HG03378 (cell line): ENCODE data around the gene RIT2.

ENCODE experiments used
- ATAC-seq: cut with Tn5 transposase; IDR thresholded peaks from one replicate; pipeline ENCODE4 v1.9.1; 2021; ENCODE audit warnings: mild to moderate bottlenecking, moderate library complexity; ENCODE audit not compliant: unreplicated experiment

RIT2 gene

DNA sequence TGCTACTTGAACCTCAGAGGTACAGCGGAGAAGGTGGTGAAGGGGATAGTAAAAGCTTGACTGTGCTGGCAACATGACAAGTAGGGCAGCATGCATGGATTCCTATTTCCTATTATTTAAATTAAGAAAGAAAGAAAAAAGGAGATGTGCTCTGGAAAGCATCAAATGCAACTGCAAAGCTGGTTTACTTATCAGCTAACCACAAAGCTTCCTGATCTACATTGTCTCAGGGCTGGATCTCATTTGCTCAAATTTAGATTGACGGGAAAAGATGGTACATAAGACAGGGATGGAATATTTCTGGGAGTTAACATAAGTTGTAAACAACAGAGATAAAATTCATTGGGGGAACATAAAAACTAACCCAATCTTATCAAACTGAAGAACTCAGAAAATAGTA is 178.0 kb downstream of the RIT2 start:
- ATAC-seq = no peak

DNA sequence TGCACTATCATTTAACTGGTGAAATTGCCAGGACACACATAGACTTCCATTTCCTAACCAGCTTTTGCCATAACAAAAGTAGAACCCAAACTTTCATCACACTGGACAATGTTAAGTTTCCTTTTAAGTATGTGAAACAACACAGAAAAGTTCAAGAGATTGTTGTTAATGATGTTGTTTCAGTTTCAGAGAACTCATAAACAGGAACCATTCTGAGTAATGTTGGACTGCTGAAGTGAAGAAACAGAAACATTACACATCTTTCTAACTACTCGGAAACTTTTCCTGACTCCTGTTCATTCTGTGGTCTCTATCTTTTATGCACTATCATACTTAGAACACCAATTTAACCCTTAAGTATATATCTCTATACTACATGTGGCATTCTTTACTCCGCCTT is 179.2 kb downstream of the RIT2 start:
- ATAC-seq = no peak

DNA sequence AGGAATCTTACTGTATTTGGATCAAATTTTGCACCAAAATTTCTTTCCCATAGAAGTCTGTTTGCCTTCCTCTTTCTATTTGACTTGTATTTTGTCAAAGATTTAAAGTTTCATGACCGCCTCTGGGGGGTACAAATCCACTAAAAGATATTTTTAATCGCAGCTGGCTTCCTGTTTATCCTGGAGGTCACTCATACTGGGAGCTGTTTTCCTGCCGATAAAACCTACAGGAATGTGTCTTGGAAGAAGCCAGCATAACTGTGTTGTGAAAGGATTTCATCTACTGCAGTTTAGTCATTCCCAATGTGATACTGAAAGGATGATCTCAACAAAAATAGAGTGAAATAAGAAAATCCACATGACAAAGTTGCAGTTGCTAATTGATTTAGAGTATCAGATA is 184.0 kb downstream of the RIT2 start:
- ATAC-seq = no peak

DNA sequence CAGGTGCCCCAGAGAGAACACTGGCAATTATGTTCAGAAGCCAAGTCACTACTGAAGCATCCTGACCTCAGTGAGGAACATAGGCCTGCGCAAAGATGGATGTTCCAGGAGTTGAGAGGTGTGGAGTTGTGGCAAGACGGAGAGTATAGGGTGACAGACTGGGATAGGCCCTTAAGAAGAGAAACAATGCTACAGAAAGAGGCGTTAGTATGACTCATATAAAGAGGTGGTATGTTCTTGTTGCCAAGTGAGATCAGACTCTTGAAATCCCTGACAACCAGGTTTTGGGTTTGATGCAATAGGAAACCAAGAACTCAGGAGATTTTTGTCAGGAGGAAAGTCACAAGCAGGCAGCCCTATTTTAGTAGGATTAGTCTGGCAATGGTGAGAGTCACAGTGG is 185.6 kb downstream of the RIT2 start:
- ATAC-seq = no peak

DNA sequence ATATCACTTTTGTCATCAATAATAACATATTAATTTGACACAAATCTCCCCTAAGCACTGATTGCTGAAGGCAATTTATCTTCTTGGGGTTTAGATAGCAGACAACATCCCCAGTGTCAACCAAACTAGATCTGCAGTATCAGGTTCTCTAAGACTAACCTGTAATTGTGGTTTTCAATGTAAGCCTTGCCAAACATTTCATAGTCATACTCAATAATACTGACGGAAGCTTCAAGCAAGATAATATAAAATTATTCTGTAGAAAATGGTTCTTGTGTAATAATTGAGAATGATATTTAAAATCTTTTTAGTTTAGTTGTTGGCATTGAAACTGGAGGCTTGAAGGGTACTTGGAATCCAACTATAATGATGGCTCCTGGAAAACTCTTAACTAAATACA is 186.3 kb downstream of the RIT2 start:
- no peak for ATAC-seq

DNA sequence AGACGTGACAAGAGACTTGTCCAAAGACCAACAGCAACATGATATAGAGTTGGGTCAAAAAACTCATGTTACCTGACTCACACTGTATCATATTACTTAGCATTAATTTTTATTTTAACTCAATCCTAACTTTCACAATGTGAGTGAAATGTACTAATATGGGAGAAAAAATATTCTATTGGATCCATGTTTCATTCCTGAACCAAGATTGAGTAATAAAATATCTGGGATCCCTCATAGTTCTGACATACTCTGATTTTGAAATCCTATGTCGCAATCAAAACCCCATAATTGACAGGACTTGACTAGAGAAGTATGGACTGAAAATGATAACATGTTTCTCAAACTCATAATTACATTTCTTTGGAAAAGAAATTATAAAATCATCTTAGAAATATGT is 190.4 kb downstream of the RIT2 start:
- no peak for ATAC-seq

DNA sequence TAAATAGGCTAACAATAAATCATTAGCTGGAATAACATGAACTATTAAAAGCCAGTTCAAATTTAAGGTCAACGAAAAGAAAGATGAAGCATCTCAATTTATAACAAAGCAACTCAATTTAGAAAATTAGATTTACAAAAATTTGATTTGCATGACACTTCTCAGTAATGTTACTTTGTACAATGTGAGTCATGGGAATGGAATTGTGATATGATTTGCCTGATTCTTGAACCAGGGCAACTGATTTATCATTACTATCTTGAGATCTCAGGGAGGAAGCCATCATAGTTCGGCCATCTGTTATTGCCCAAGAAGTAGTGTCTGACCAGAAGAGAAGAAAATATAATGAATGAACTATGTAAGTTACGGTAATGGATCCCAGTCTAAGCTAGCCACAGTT is 193.1 kb downstream of the RIT2 start:
- no peak for ATAC-seq

DNA sequence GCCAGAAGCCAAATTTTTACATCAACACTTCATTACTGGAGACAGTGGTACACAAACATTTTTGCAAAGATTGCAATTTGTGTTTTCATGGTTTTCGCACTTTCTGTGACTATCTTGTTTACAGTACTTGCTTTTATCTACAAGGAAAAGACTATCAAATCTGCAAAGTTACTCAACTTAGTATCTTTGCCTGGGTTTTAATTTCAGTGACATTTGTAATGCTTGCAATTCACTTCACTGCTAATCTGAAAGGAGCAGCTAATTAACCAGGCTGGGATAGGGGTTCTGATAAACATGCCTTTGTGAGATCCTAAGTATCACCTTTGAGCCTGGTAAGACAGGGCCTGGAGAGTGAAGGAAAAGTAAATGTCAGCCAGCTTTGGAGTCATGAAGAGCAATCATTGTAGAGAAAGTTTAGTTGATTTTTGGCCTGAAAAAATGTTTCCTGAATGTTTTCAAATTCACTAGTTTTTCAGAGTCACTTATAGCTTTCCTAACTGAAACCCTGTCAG is 194.2 kb downstream of the RIT2 start:
- no peak for ATAC-seq

DNA sequence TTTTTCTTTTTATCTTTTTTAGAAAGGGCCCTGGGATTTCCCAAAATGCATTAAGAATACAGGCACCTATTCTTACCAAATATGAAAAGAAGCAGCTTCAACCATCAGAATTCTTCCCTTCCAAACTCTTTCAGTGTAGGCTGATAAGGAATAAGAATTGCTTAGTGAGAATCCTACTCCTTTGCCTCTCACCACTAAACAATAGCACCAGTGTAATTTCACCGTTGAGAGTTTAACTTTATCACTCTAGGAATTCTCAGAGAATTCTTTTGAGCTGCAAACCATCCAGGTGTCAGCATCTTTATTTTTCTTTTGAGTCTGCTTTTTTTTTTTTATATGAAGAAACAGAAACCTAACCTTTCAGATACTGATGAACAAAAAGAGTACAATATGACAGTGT is 194.9 kb downstream of the RIT2 start:
- ATAC-seq = no peak

DNA sequence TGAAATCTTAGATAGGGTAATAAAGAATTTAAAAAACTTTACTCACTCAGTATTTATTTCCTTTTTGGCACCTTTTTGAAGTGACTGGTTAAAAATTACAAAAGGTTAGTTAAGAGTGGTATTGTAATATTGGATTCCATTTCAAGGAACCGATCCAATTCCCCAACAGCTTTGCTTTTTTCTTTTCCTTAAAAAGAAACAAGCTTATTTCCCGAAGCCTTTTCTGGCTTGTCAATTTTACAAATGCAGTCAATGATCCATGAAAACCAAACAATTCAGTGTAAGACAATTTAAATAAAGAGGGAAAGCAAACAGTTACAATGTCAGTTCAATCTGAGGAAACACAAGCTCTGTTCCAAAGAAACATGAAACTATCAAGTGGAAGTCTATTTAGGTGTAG is 200.2 kb downstream of the RIT2 start:
- ATAC-seq = no peak

DNA sequence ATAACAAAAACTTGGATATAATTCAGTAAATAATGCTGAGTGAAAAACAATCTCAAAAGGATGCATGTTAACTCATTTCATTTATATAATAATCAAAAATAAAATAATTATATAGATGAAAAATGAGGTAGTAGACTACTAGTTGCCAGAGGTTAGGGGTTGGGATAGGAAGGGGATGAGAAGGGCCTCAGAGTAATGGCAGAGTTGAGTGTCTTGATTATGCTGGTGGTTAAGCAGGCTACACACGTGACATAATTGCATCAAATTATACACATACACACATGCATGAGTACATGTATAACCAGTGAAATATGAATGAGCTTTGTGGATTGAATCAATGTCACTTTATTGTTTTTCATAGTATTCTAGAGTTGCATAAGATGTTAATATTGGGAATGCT is 201.0 kb downstream of the RIT2 start:
- ATAC-seq = no peak

DNA sequence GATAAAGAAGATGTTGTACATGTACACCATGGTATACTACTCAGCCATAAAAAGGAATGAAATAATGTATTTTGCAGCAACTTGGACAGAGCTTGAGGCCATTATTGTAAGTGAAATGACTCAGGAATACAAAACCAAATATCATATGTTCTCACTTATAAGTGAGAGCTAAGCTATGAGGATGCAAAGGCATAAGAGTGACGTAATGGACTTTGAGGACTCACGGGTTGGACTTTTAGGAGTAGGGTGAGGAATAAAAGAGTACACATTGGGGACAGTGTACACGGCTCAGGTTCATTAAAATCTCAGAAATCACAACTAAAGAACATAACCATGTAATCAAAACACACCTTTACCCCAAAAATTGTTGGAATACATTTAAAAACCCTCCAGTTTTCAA is 206.4 kb downstream of the RIT2 start:
- ATAC-seq = no peak

DNA sequence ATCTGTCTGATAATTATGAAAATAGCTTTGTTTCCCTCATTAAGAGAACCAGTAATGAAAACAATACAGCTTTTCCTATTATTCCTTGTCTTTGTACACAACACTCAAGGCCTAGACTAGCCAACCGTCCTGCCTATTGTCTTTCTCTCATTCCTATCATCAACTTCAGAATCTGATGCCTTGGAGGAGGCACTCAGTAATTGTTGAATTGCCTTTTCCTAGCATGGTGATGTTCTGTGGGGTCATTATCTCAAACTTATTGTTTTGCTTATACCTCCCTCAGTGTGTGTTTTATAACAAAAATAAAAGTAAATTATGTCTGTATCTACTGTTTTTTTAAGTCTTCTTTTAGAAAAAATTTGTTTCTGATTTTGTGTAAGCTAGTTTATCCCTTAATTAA is 208.7 kb downstream of the RIT2 start:
- ATAC-seq = no peak

DNA sequence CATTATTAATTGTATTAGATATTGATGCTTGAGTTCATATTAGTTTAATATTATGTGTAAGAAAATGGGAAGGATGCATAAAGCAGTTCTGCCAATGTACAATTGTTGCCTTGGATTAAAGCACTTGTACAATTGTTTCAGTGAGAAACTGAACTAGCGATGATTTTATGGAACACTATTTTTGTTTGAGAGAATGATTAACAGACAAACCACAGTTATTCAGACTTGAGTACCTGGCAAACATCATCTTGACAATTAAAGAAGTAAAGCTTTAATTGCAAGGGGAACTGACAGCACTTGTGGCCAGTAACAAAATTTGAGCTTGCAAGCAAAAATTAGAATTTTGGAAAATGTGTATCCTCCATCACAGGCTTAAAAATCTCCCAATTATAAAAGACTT is 214.3 kb downstream of the RIT2 start:
- no peak for ATAC-seq

DNA sequence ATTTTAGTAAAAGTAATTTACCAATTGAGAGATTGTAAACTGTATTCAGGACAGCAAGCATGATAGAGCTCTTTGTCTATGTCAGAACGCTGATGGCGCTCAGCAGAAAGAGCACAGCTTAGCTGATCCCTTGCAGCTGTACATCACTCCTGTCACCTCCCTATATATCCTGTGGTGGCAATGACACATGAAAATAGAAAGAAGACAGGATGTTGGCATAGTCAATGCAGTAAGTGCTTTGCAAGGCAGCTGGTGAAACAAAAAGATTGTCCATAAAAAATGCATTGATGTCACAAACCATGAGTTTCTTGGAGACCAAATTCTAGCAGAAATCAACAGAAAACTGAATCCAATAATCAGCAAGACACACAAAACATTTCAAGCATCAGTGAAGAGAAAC is 221.5 kb downstream of the RIT2 start:
- ATAC-seq = no peak

DNA sequence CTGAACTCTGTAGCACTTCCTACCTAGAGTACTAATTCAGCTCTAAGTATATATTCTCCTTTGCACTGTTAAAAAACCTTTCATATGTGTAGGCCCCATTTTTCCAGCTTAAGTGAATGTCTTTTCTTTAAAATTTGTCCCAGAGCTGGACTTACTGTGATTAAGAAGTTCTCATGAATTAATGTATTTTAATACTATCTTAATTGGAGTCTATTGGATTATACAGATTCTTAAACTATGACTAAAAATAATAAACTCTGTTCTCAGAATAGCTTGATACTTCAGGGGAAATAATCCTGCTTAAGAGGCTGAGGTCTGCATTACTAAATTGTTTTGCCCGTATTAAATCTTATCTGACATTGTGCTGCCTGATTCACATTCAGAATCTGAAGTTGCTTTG is 223.3 kb downstream of the RIT2 start:
- ATAC-seq = no peak

DNA sequence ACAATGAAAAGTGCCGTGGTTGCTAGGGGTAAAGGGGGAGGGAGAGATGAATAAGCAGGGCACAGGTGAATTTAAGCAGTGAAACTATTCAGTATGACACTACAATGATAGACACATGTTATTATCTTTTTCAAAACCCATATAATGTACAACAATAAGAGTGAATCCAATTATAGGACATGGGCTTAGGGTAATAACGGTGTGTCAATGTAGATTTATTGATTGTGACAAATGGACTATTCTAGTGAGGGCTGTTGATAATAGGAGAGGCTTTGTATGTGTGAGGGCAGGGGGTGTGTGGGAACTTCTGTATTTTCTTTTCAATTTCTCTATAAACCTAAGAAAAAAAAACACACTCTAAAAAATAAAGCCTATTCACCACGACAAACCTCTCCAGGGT is 223.8 kb downstream of the RIT2 start:
- no peak for ATAC-seq

DNA sequence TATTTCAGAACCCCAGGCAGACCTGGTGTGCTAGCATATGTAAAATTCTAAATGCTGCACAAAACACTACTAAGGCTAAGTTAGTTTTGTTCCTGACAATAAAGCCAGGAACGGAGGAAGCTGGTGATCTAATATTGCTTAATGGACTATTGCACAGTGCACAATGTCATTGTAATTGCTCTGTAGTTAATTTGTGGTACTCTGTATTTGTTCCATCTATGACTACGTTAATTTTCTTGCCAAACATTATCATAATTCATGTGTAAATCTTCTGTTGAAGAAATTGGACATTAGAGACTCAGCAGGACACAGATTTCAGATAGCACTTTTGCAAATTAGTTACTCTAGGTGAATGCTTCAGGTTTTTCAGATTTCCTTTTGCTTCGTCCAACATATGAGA is 232.3 kb downstream of the RIT2 start:
- ATAC-seq = no peak

DNA sequence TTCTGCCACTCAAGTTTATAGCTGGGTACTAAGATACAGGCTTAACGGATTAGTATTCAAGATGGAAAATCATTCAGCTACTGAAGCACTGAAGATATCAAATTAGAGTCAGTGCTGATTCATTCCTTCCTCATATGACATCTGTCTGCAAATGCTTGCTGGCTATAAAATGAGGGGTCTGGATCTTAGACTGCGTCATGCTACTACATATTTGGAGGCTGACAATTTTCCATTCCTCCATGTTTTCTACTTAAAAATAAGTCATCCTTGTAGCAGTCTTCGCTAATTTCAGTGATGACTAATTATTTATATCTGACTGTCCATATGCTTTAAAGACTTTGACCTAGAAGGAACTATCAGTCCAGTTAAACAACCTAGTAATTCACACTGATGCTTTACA is 233.4 kb downstream of the RIT2 start:
- no peak for ATAC-seq

DNA sequence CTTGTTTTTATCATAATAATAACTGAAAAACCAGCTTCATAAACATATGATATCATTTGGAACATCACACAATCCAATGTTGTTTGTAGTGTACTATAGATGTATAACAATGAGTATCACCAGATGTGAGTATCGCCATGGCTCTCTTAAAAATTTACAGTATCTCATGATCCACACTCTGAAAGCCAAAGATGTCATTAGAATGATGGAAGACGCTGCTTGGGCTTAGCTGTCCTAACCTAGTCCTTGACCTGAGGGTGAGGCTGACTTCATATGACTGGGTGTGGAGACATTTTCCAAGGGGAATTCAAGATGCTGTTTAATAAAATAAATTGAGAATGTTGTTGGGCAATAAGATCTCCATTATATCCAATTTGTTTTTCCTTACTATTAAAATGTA is 242.6 kb downstream of the RIT2 start:
- no peak for ATAC-seq

DNA sequence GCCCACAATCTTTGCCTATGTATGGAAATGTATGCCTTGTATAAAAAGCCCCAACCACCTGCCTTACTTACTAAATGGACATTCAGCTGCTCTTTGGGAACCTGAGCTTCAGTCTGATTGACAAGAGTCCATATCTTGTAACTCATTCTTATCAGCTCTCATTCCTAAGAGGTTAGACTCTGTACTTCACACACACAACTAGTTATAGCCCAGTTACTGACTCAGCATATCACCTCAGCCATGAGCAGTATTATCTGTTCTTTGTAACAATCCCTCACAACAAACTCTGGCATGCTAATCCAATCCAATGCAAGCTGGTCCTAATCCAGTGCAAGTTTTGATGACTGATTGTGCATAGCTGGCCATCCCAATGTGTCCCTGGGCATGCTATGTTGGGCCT is 250.6 kb downstream of the RIT2 start:
- ATAC-seq = no peak

DNA sequence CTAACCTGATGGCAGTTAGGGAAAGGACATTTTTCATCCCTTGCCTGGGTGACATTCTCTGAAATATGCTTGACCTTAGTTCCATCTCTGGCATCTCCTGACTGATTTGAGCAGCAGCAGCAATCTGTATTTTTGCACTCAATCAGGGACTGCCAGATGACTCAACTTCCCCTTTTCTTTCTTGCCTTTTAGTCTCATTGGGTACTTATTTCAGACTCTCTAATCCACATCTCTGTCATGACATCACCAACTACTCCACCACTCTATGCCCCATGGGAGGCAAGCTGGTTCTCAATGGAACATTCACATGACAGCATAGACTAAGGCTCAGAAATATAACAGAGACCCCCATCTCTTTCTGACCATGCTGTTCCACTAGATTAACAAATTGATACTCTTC is 254.2 kb downstream of the RIT2 start:
- no peak for ATAC-seq

DNA sequence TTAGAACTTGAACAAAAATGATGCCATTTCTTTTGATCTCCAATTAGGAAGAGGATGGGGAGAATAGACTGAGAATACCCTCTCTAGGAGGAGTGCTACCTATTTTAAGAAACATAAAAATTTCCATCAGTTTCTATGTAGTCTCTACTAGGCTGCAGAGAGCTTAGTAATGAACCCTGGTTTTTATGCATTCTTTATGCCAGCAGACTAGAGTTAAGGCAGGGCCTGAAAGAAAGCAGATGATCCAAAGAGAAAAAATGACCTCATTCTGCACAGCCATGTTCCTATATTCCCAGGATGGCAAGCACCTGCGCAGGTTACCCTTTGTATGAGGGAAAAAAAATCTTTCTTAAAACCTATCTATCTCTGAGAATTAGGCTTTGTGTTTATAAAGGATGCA is 254.9 kb downstream of the RIT2 start:
- no peak for ATAC-seq

DNA sequence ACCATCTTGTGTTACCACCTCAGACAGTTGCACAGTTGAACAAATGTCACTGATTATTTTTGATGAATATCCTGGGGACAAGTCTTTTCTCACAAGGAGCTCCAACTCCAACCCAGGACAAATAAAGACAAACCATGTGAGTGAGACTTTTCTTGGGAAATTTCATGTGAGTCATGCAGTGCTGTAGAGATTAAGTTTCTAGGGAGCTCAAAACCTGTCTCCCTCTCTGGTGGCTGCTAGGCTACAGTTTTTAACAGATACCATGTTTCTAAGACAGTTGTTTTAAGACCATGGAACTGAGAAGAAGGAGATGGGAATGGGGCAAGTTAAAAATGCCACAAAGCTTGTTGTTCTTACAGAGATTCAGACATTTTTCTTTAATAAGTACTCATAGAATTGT is 255.5 kb downstream of the RIT2 start:
- ATAC-seq = no peak
